LHCN-M2 (cell line): ENCODE results near the gene DGKI. TPM values are rescaled to one million over a fixed set of nuclear protein-coding genes. Genes with fewer than 3 reads are reported as not detected.

Experiments
- DNase-seq: peaks from one replicate; pipeline ENCODE4 v3.0.0-alpha.2; 2012; ENCODE audit warnings: low read depth
- total RNA-seq: library from RNA; depleted of rRNA; stranded (reverse); fragments of >200 nt; gene quantifications from 2 replicates; pipeline ENCODE4 v1.2.3, GENCODE V29; 2014

DGKI gene
- total RNA-seq, 1 experiment from 2014 or later: 4.2 TPM

GRCh38 chr7:137873524-137873923 lies 26.8 kb upstream of the DGKI start:
- peak; percentile 88 for DNase-seq

- DNase-seq: peak; percentile 71
These were observed 24.6 kb upstream of the DGKI start for GRCh38 chr7:137871170-137871915.

GRCh38 chr7:137870684-137871083 lies 23.9 kb upstream of the DGKI start:
- DNase-seq: no peak

GRCh38 chr7:137870078-137870477 lies 23.3 kb upstream of the DGKI start:
- DNase-seq: no peak

GRCh38 chr7:137869260-137869659 lies 22.5 kb upstream of the DGKI start:
- no peak for DNase-seq

GRCh38 chr7:137867289-137867688 lies 20.5 kb upstream of the DGKI start:
- DNase-seq: no peak

- DNase-seq: no peak
These were observed 19.0 kb upstream of the DGKI start for GRCh38 chr7:137865764-137866163.

- DNase-seq: no peak
These were observed 16.2 kb upstream of the DGKI start for GRCh38 chr7:137862964-137863363.

GRCh38 chr7:137862358-137862757 lies 15.6 kb upstream of the DGKI start:
- no peak for DNase-seq

GRCh38 chr7:137860542-137860941 lies 13.8 kb upstream of the DGKI start:
- DNase-seq: no peak

GRCh38 chr7:137853053-137853452 lies 6.3 kb upstream of the DGKI start:
- no peak for DNase-seq

GRCh38 chr7:137852108-137852507 lies 5.3 kb upstream of the DGKI start:
- DNase-seq: no peak

- peak; percentile 49 for DNase-seq
These were observed 4.5 kb upstream of the DGKI start for GRCh38 chr7:137850972-137851945.

- DNase-seq: peak; percentile 28
These were observed 3.8 kb upstream of the DGKI start for GRCh38 chr7:137850571-137850970.

GRCh38 chr7:137848095-137848494 lies 1.3 kb upstream of the DGKI start:
- DNase-seq: no peak

- DNase-seq: no peak
These were observed 835 bp upstream of the DGKI start for GRCh38 chr7:137847568-137848050.

GRCh38 chr7:137846549-137846826 lies 286 bp downstream of the DGKI start:
- DNase-seq: no peak

GRCh38 chr7:137844677-137845425 lies 1.9 kb downstream of the DGKI start:
- DNase-seq: no peak

GRCh38 chr7:137839903-137840779 lies 6.6 kb downstream of the DGKI start:
- no peak for DNase-seq

GRCh38 chr7:137838706-137839315 lies 8.0 kb downstream of the DGKI start:
- no peak for DNase-seq

GRCh38 chr7:137836541-137836940 lies 10.2 kb downstream of the DGKI start:
- DNase-seq: no peak
